ENCODE data around the gene NAT10.

GRCh38 chr11:34104680-34105078 is 750 bp upstream of the NAT10 start:
- TF ChIP-seq CTCF (conservative IDR thresholded peaks at IDR 0.05; ENCODE audit: low read depth, low read length), result no peak
- no peak for TF ChIP-seq EZH2 (IDR thresholded peaks at IDR 0.05; ENCODE audit: low read length, unreplicated experiment)
